MM.1S (cell line): ENCODE measurements around the gene TSEN2.

Experiments used
- CTCF ChIP-seq: fragments of 300-600 bp; sonication (generic); IDR thresholded peaks from 2 replicates; pipeline ENCODE4 v1.5.1; 2016; ENCODE audit warnings: antibody characterized with exemption, low read length, mixed read lengths
- EZH2 ChIP-seq: fragments of 300-600 bp; sonication (generic); optimal IDR thresholded peaks from 2 replicates; pipeline ENCODE3; 2017; ENCODE audit warnings: low read depth, mild to moderate bottlenecking, antibody characterized with exemption, low read length, mixed read lengths
- EZH2phosphoT487 ChIP-seq: fragments of 300-600 bp; sonication (generic); IDR thresholded peaks from 2 replicates; pipeline ENCODE4 v1.6.1; 2018; ENCODE audit warnings: antibody characterized with exemption, low read length

GRCh38 chr3:12508291-12508700 is 24.0 kb downstream of the TSEN2 start:
- TF ChIP-seq CTCF (no peak), EZH2 (no peak), EZH2phosphoT487 (no peak)
